ENCODE results near the gene ANLN. TPM values are rescaled to one million over a fixed set of nuclear protein-coding genes. Genes with fewer than 3 reads are reported as not detected.
"Not testable (repeated sequence)": the region's sequence is repeated elsewhere in the genome, so short reads cannot be mapped to it uniquely, and the experiment has no call there.

The ANLN gene
- total RNA-seq, 1 experiment from 2014 or later: 130 TPM

DNA sequence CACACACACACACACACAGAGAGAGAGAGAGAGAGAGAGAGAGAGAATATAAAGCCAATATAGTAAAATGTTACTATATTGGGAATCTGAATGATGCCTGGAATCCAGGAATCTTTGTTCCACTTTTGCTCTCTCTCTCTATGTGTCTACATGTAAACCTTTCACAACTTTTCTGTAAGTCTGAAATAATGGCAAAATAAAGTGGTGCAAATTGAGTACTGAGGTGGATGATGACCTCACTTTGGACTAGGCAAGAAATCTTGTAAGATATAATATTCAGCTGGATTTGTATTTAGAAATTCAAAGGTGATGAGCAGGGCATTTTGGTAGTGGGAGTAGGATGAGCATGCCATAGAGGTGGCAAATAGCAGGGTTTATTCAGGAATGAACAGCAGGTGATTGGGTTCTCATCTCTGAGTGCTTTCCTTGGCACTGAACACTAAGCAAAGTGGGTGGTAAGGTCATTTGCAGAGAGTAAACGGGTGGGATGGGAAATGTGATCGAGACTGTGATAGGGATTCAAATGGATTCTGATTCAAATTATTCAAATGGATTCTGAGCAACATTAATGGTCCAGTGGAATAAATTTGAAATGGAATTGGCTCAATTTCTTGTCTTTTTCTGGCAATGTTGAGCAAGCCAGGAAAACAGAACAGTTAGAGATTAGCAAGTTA lies 9.7 kb upstream of the ANLN start:
- H2AFZ ChIP-seq (ENCODE audit: low read depth, low read length, poor library complexity, severe bottlenecking): no peak overlapping the region
- no peaks in the 10 kb centered on the region for H3K4me1 ChIP-seq (ENCODE audit: control insufficient read depth in 1 of 2, insufficient read depth in 2 of 2, low read length in 2 of 2)
- no peaks in the 10 kb centered on the region for H3K79me2 ChIP-seq (ENCODE audit: insufficient read depth, low read length)
- ChIA-PET RAD21 (ENCODE audit: low non-redundant PET in 1 of 2, low total read pairs in 2 of 2, uncharacterized antibody in 2 of 2, unreplicated experiment in 2 of 2) (no interaction called here), CTCF (no interaction called here), POLR2A (no interaction called here)
- BruUV-seq (replicated peaks): no TSS peak
- H3K27me3 ChIP-seq (ENCODE audit: insufficient read depth, low read length): no peaks in the 10 kb centered on the region
- H3K27ac ChIP-seq (ENCODE audit: low read depth, low read length): no peak overlapping the region
- H3K9ac ChIP-seq (ENCODE audit: low read length): no peak overlapping the region
- H3K36me3 ChIP-seq (ENCODE audit: control insufficient read depth in 1 of 2, insufficient read depth in 2 of 2, low read length in 2 of 2): no peaks in the 10 kb centered on the region
- no peak for ATAC-seq
- H3K9me3 ChIP-seq (ENCODE audit: control insufficient read depth in 1 of 2, insufficient read depth in 1 of 2, low read depth in 1 of 2, low read length in 2 of 2): no peaks in the 10 kb centered on the region
- H4K20me1 ChIP-seq (ENCODE audit: insufficient read depth): no peaks in the 10 kb centered on the region
- H3K4me2 ChIP-seq (ENCODE audit: low read length): no peak overlapping the region
- no peak for DNase-seq (ENCODE audit: low read depth, low spot score)
- H3K9me2 ChIP-seq (ENCODE audit: insufficient read depth): no peaks in the 10 kb centered on the region
- intact Hi-C loops (cut with micrococcal nuclease): no loop called here
- TF ChIP-seq SP1 (IDR thresholded peaks at IDR 0.05; ENCODE audit: low read depth) (no peak), ZNF274 (IDR thresholded peaks at IDR 0.05; ENCODE audit: low read depth, low read length) (no peak), EGR1 (IDR thresholded peaks at IDR 0.05; ENCODE audit: low read depth) (no peak), EZH2 (IDR thresholded peaks at IDR 0.05) (no peak), JUND (IDR thresholded peaks at IDR 0.05) (no peak), CBX3 (IDR thresholded peaks at IDR 0.05; ENCODE audit: low read depth) (no peak), FOSL1 (IDR thresholded peaks at IDR 0.05; ENCODE audit: low read depth) (no peak)
- TF ChIP-seq, protein P1, sequence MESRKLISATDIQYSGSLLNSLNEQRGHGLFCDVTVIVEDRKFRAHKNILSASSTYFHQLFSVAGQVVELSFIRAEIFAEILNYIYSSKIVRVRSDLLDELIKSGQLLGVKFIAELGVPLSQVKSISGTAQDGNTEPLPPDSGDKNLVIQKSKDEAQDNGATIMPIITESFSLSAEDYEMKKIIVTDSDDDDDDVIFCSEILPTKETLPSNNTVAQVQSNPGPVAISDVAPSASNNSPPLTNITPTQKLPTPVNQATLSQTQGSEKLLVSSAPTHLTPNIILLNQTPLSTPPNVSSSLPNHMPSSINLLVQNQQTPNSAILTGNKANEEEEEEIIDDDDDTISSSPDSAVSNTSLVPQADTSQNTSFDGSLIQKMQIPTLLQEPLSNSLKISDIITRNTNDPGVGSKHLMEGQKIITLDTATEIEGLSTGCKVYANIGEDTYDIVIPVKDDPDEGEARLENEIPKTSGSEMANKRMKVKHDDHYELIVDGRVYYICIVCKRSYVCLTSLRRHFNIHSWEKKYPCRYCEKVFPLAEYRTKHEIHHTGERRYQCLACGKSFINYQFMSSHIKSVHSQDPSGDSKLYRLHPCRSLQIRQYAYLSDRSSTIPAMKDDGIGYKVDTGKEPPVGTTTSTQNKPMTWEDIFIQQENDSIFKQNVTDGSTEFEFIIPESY (IDR thresholded peaks at IDR 0.05; ENCODE audit: extremely low read depth, insufficient replicate concordance, low read length): no peak
- no peak overlapping the region for H3K4me3 ChIP-seq (replicated peaks in 1 of 2; ENCODE audit: low read depth in 1 of 2, low read length in 2 of 2)

DNA sequence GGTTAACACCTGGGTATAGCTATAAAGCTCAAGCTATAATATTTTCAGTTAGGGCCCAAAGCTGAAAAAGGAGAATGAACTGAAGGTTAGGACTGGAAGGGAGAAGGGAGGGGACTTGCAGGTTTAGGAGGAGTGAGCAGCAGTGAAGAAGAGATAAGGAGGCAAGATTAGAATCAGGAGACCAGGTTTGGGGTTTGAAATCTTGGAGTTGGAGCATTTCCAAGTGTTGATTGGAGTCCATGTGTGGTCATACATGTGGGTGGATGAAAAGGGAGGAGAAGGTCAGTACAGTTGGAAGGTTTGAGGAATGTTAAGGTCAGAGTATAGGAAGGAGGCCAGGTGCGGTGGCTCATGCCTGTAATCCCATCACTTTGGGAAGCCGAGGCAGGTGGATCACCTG lies 8.6 kb upstream of the ANLN start:
- H3K9ac ChIP-seq (ENCODE audit: low read length): no peak overlapping the region
- no peaks in the 10 kb centered on the region for H3K36me3 ChIP-seq (ENCODE audit: control insufficient read depth in 1 of 2, insufficient read depth in 2 of 2, low read length in 2 of 2)
- no peaks in the 10 kb centered on the region for H3K9me2 ChIP-seq (ENCODE audit: insufficient read depth)
- no peaks in the 10 kb centered on the region for H3K27me3 ChIP-seq (ENCODE audit: insufficient read depth, low read length)
- no peak overlapping the region for H3K27ac ChIP-seq (ENCODE audit: low read depth, low read length)
- H3K79me2 ChIP-seq (ENCODE audit: insufficient read depth, low read length): no peaks in the 10 kb centered on the region
- POLR2A ChIA-PET: interaction anchor here (0.6 kb wide), 1 partner anchor 9 kb away, joined by 5 read pairs; the partner anchor contains the start of gene ANLN
- no peaks in the 10 kb centered on the region for H3K4me1 ChIP-seq (ENCODE audit: control insufficient read depth in 1 of 2, insufficient read depth in 2 of 2, low read length in 2 of 2)
- DNase-seq (ENCODE audit: low read depth, low spot score) (no peak), ATAC-seq (no peak)
- no peaks in the 10 kb centered on the region for H4K20me1 ChIP-seq (ENCODE audit: insufficient read depth)
- no TSS peak for BruUV-seq (replicated peaks)
- intact Hi-C loops (cut with micrococcal nuclease): no loop called here
- no peaks in the 10 kb centered on the region for H3K9me3 ChIP-seq (ENCODE audit: control insufficient read depth in 1 of 2, insufficient read depth in 1 of 2, low read depth in 1 of 2, low read length in 2 of 2)
- no peak for TF ChIP-seq EGR1 (IDR thresholded peaks at IDR 0.05; ENCODE audit: low read depth)
- TF ChIP-seq, protein P1 (IDR thresholded peaks at IDR 0.05; ENCODE audit: extremely low read depth, insufficient replicate concordance, low read length): no peak
- TF ChIP-seq RAD21 (IDR thresholded peaks at IDR 0.05; ENCODE audit: low read depth): no peak
- TF ChIP-seq SIN3A (IDR thresholded peaks at IDR 0.05; ENCODE audit: low read depth): no peak
- no peak for TF ChIP-seq EZH2 (IDR thresholded peaks at IDR 0.05)
- CTCF ChIA-PET: no interaction called here
- RAD21 ChIA-PET (ENCODE audit: low non-redundant PET in 1 of 2, low total read pairs in 2 of 2, uncharacterized antibody in 2 of 2, unreplicated experiment in 2 of 2): no interaction called here
- no peak overlapping the region for H2AFZ ChIP-seq (ENCODE audit: low read depth, low read length, poor library complexity, severe bottlenecking)
- H3K4me3 ChIP-seq (replicated peaks in 1 of 2; ENCODE audit: low read depth in 1 of 2, low read length in 2 of 2): no peak overlapping the region
- H3K4me2 ChIP-seq (ENCODE audit: low read length): no peak overlapping the region

DNA sequence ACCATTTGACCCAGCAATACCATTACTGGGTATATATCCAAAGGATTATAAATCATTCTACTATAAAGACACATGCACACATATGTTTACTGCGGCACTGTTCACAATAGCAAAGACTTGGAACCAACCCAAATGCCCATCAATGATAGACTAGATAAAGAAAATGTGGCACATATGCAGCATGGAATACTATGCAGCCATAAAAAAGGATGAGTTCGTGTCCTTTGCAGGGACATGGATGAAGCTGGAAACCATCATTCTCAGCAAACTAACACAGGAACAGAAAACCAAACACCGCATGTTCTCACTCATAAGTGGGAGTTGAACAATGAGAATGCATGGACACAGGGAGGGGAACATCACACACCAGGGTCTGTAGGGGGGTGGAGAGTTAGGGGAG lies 6.4 kb upstream of the ANLN start:
- intact Hi-C loops (cut with micrococcal nuclease); CTCF ChIA-PET: not testable (repeated sequence)

More for the DNA sequence above, 6.4 kb upstream of the ANLN start:
- H3K4me3 ChIP-seq (replicated peaks in 1 of 2; ENCODE audit: low read depth in 1 of 2, low read length in 2 of 2); RAD21 ChIA-PET (ENCODE audit: low non-redundant PET in 1 of 2, low total read pairs in 2 of 2, uncharacterized antibody in 2 of 2, unreplicated experiment in 2 of 2); H3K9ac ChIP-seq (ENCODE audit: low read length); H3K27ac ChIP-seq (ENCODE audit: low read depth, low read length); H4K20me1 ChIP-seq (ENCODE audit: insufficient read depth); DNase-seq (ENCODE audit: low read depth, low spot score); ATAC-seq; BruUV-seq (replicated peaks); H3K36me3 ChIP-seq (ENCODE audit: control insufficient read depth in 1 of 2, insufficient read depth in 2 of 2, low read length in 2 of 2); H3K27me3 ChIP-seq (ENCODE audit: insufficient read depth, low read length); POLR2A ChIA-PET; H3K4me2 ChIP-seq (ENCODE audit: low read length); H3K9me3 ChIP-seq (ENCODE audit: control insufficient read depth in 1 of 2, insufficient read depth in 1 of 2, low read depth in 1 of 2, low read length in 2 of 2); H3K9me2 ChIP-seq (ENCODE audit: insufficient read depth); H2AFZ ChIP-seq (ENCODE audit: low read depth, low read length, poor library complexity, severe bottlenecking); H3K79me2 ChIP-seq (ENCODE audit: insufficient read depth, low read length): not testable (repeated sequence)
- H3K4me1 ChIP-seq (ENCODE audit: control insufficient read depth in 1 of 2, insufficient read depth in 2 of 2, low read length in 2 of 2): peaks cover 11 to 17% of the 10 kb centered on the region in 2 experiments
